H9 (cell line): ENCODE measurements around the gene PDZK1. TPM values are rescaled to one million over a fixed set of nuclear protein-coding genes. Genes with fewer than 3 reads are reported as not detected.

ENCODE experiments used
- DNase-seq: peaks from one replicate; pipeline ENCODE4 v3.0.0-alpha.2; 2017
- H2AFZ ChIP-seq: one replicate; pipeline ENCODE4 v1.6.1; 2013; ENCODE audit warnings: mild to moderate bottlenecking, low read length, control low read depth, moderate library complexity
- H2AK5ac ChIP-seq: 2 replicates; pipeline ENCODE4 v1.6.1; 2013; ENCODE audit warnings: low read length, control low read depth, mixed read lengths; ENCODE audit not compliant: insufficient read length
- H2BK120ac ChIP-seq: one replicate; pipeline ENCODE4 v1.6.1; 2013; ENCODE audit warnings: low read depth, mild to moderate bottlenecking, low read length, control low read depth, inconsistent platforms; ENCODE audit not compliant: poor library complexity, severe bottlenecking
- H2BK12ac ChIP-seq: 2 replicates; pipeline ENCODE4 v1.6.1; 2013; ENCODE audit warnings: low read length, control low read depth, mixed read lengths, low read depth; ENCODE audit not compliant: insufficient read length
- H2BK15ac ChIP-seq: 2 replicates; pipeline ENCODE4 v1.6.1; 2013; ENCODE audit warnings: low read depth, low read length, control low read depth
- H2BK20ac ChIP-seq: one replicate; pipeline ENCODE4 v1.6.1; 2013; ENCODE audit warnings: low read depth, mild to moderate bottlenecking, low read length, control low read depth, inconsistent platforms; ENCODE audit not compliant: poor library complexity, severe bottlenecking
- H2BK5ac ChIP-seq: 2 replicates; pipeline ENCODE4 v1.6.1; 2013; ENCODE audit warnings: low read length, control low read depth, mixed read lengths; ENCODE audit not compliant: insufficient read length
- H3K14ac ChIP-seq: 2 replicates; pipeline ENCODE4 v1.6.1; 2013; ENCODE audit warnings: low read length, control low read depth; ENCODE audit not compliant: insufficient read depth
- H3K18ac ChIP-seq: 2 replicates; pipeline ENCODE4 v1.6.1; 2013; ENCODE audit warnings: low read depth, mild to moderate bottlenecking, mixed read lengths, low read length, control low read depth; ENCODE audit not compliant: insufficient read length
- H3K23ac ChIP-seq: 2 replicates; pipeline ENCODE4 v1.6.1; 2013; ENCODE audit warnings: low read length, control low read depth, mixed read lengths, low read depth; ENCODE audit not compliant: insufficient read length
- H3K23me2 ChIP-seq: 2 replicates; pipeline ENCODE4 v1.6.1; 2013; ENCODE audit warnings: low read depth, mild to moderate bottlenecking, mixed read lengths, low read length, control low read depth; ENCODE audit not compliant: insufficient read length, poor library complexity, severe bottlenecking
- H3K27ac ChIP-seq: 2 replicates; pipeline ENCODE4 v1.5.1; 2013; ENCODE audit warnings: low read length, control low read depth, mixed read lengths, low read depth; ENCODE audit not compliant: insufficient read length
- H3K27me3 ChIP-seq: 2 replicates; pipeline ENCODE4 v1.6.1; 2013; ENCODE audit warnings: low read length, control low read depth, inconsistent platforms; ENCODE audit not compliant: insufficient read depth
- H3K4ac ChIP-seq: 2 replicates; pipeline ENCODE4 v1.6.1; 2013; ENCODE audit warnings: low read depth, mild to moderate bottlenecking, control low read depth, inconsistent platforms, low read length, moderate library complexity
- H3K4me1 ChIP-seq: 2 replicates; pipeline ENCODE4 v1.6.1; 2013; ENCODE audit warnings: low read length, control low read depth, inconsistent platforms; ENCODE audit not compliant: insufficient read depth
- H3K4me2 ChIP-seq: 2 replicates; pipeline ENCODE4 v1.6.1; 2013; ENCODE audit warnings: low read length, control low read depth, mixed read lengths; ENCODE audit not compliant: insufficient read length, insufficient read depth
- H3K56ac ChIP-seq: 2 replicates; pipeline ENCODE4 v1.6.1; 2013; ENCODE audit warnings: low read depth, mild to moderate bottlenecking, mixed read lengths, low read length, control low read depth; ENCODE audit not compliant: insufficient read length
- H3K79me1 ChIP-seq: 2 replicates; pipeline ENCODE4 v1.6.1; 2013; ENCODE audit warnings: low read depth, mild to moderate bottlenecking, moderate library complexity, low read length, control low read depth, inconsistent platforms; ENCODE audit not compliant: insufficient read depth, poor library complexity, severe bottlenecking
- H3K79me2 ChIP-seq: 2 replicates; pipeline ENCODE4 v1.6.1; 2013; ENCODE audit warnings: low read length, control low read depth, inconsistent platforms; ENCODE audit not compliant: insufficient read depth
- H3K9ac ChIP-seq: 2 replicates; pipeline ENCODE4 v1.6.1; 2013; ENCODE audit warnings: low read length, control low read depth, mixed read lengths; ENCODE audit not compliant: insufficient read length; ENCODE audit errors: extremely low read depth
- H3K9me3 ChIP-seq: one replicate; pipeline ENCODE4 v1.6.1; 2013; ENCODE audit warnings: low read depth, low read length, inconsistent platforms; ENCODE audit not compliant: control insufficient read depth
- H3T11ph ChIP-seq: one replicate; pipeline ENCODE4 v1.6.1; 2013; ENCODE audit warnings: mild to moderate bottlenecking, low read length, control low read depth, inconsistent platforms
- H4K20me1 ChIP-seq: one replicate; pipeline ENCODE4 v1.6.1; 2013; ENCODE audit not compliant: control insufficient read depth, insufficient read length, insufficient read depth
- H4K5ac ChIP-seq: 2 replicates; pipeline ENCODE4 v1.6.1; 2013; ENCODE audit warnings: low read depth, mild to moderate bottlenecking, mixed read lengths, low read length, control low read depth; ENCODE audit not compliant: insufficient read length
- H4K8ac ChIP-seq: replicated peaks from 2 replicates; pipeline ENCODE4 v1.6.1; 2013; ENCODE audit warnings: low read length, control low read depth, mixed read lengths, low read depth; ENCODE audit not compliant: insufficient read length
- H4K91ac ChIP-seq: 2 replicates; pipeline ENCODE4 v1.6.1; 2013; ENCODE audit warnings: low read depth, mild to moderate bottlenecking, moderate library complexity, mixed read lengths, low read length, control low read depth; ENCODE audit not compliant: insufficient read length
- H3K27ac Mint-ChIP-seq, 3 experiments: 2 replicates in 2 of 3; 3 replicates in 1 of 3; pipeline ENCODE4 v1.8.0; 2020 to 2021; ENCODE audit warnings: mixed read lengths in 3 of 3, mild to moderate bottlenecking in 1 of 3, moderate library complexity in 1 of 3
- H3K27me3 Mint-ChIP-seq: 2 replicates; pipeline ENCODE4 v1.8.0; 2021; ENCODE audit warnings: low read depth, mild to moderate bottlenecking, moderate library complexity, mixed read lengths
- H3K36me3 Mint-ChIP-seq, 3 experiments: 2 replicates in 2 of 3; 3 replicates in 1 of 3; pipeline ENCODE4 v1.8.0; 2020 to 2021; ENCODE audit warnings: low read depth in 3 of 3, mixed read lengths in 3 of 3; ENCODE audit not compliant: insufficient read depth in 1 of 3
- H3K4me1 Mint-ChIP-seq, 2 experiments: 2 replicates each; pipeline ENCODE4 v1.8.0; 2020; ENCODE audit warnings: mixed read lengths in 2 of 2
- H3K4me3 Mint-ChIP-seq, 2 experiments: 2 replicates in 1 of 2; 3 replicates in 1 of 2; pipeline ENCODE4 v1.8.0; 2020 to 2021; ENCODE audit warnings: mild to moderate bottlenecking in 2 of 2, mixed read lengths in 2 of 2, moderate library complexity in 1 of 2
- H3K9me3 Mint-ChIP-seq, 2 experiments: 2 replicates in 1 of 2; 3 replicates in 1 of 2; pipeline ENCODE4 v1.8.0; 2020; ENCODE audit warnings: mild to moderate bottlenecking in 2 of 2, mixed read lengths in 2 of 2, moderate library complexity in 1 of 2
- WGBS: extraction: QIAGEN DNeasy Blood & Tissue Kit; methylation state at CpG from one replicate; pipeline ENCODE4 v1.1.7; 2013; ENCODE audit warnings: missing lambda C conversion rate, low lambda C conversion rate, mixed read lengths; ENCODE audit not compliant: insufficient read length; ENCODE audit errors: extremely low coverage; 5-methylcytosine and 5-hydroxymethylcytosine counted together
- total RNA-seq: library from RNA; stranded (reverse); gene quantifications from 2 replicates; pipeline ENCODE4 v1.2.1, GENCODE V29; 2021
- TF ChIP-seq, protein P1 (sequence below): fragments of 200-600 bp; sonication (generic); conservative IDR thresholded peaks from 3 replicates; pipeline ENCODE4 v1.8.0; 2021; ENCODE audit warnings: antibody characterized with exemption, mild to moderate bottlenecking

The PDZK1 gene
- total RNA-seq, 1 experiment from 2014 or later, result not detected

DNA sequence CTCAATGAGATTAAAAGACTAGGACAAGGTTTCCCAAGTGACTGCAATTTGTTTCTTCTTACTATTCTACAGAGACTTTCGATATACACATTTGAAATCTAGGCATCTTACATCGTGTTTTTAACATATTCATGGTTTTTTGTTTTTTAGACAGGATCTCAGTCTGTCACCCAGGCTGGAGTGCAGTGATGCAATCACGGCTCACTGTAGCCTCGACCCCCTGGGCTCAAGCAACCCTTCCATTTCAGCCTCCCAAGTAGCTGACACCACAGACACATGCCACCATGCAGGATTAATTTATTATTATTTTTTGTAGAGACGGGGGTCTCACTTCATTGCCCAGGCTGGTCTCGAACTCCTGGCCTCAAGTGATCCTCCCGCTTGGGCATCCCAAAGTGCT is 1.5 kb downstream of the PDZK1 start:
- Histone ChIP-seq H2BK120ac (no peak overlapping the region), H4K91ac (no peak overlapping the region), H3K79me2 (no peaks in the 10 kb centered on the region), H2BK15ac (no peak overlapping the region), H3K23me2 (no peaks in the 10 kb centered on the region), H2BK12ac (no peak overlapping the region), H3K9ac (no peak overlapping the region), H3K56ac (no peak overlapping the region), H2BK5ac (no peak overlapping the region), H3K4me2 (no peak overlapping the region), H4K8ac (no peak overlapping the region), H3K18ac (no peak overlapping the region), H3K23ac (no peak overlapping the region), H2BK20ac (no peak overlapping the region), H3K9me3 (no peaks in the 10 kb centered on the region), H2AK5ac (no peak overlapping the region), H3K79me1 (no peaks in the 10 kb centered on the region), H3K4me1 (peaks cover 2% of the 10 kb centered on the region; the same call in 1 of the 2 replicates), H3T11ph (no peak overlapping the region), H4K5ac (no peak overlapping the region), H2AFZ (no peak overlapping the region), H3K27ac (no peak overlapping the region), H3K14ac (no peak overlapping the region), H4K20me1 (no peaks in the 10 kb centered on the region), H3K4ac (no peak overlapping the region), H3K27me3 (no peaks in the 10 kb centered on the region)
- DNase-seq, result no peak
- peaks cover 15 to 17% of the 10 kb centered on the region in 2 experiments; a peak in 3 of 4 replicates for H3K4me1 Mint-ChIP-seq
- no CpG with 5 or more reads among the region's 7 CpGs for WGBS
- TF ChIP-seq, protein P1, sequence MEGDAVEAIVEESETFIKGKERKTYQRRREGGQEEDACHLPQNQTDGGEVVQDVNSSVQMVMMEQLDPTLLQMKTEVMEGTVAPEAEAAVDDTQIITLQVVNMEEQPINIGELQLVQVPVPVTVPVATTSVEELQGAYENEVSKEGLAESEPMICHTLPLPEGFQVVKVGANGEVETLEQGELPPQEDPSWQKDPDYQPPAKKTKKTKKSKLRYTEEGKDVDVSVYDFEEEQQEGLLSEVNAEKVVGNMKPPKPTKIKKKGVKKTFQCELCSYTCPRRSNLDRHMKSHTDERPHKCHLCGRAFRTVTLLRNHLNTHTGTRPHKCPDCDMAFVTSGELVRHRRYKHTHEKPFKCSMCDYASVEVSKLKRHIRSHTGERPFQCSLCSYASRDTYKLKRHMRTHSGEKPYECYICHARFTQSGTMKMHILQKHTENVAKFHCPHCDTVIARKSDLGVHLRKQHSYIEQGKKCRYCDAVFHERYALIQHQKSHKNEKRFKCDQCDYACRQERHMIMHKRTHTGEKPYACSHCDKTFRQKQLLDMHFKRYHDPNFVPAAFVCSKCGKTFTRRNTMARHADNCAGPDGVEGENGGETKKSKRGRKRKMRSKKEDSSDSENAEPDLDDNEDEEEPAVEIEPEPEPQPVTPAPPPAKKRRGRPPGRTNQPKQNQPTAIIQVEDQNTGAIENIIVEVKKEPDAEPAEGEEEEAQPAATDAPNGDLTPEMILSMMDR, result no peak
- no peaks in the 10 kb centered on the region for H3K9me3 Mint-ChIP-seq
- H3K27ac Mint-ChIP-seq, result no peak overlapping the region
- no peak overlapping the region for H3K4me3 Mint-ChIP-seq
- no peaks in the 10 kb centered on the region for H3K36me3 Mint-ChIP-seq
- peaks cover 5% of the 10 kb centered on the region; the same call in 1 of the 2 replicates for H3K27me3 Mint-ChIP-seq
